ENCODE data around the gene SH3GL3. TPM values are rescaled to one million over a fixed set of nuclear protein-coding genes. Genes with fewer than 3 reads are reported as not detected.

The SH3GL3 gene
- total RNA-seq, 1 donor from 2014 or later: not detected

DNA sequence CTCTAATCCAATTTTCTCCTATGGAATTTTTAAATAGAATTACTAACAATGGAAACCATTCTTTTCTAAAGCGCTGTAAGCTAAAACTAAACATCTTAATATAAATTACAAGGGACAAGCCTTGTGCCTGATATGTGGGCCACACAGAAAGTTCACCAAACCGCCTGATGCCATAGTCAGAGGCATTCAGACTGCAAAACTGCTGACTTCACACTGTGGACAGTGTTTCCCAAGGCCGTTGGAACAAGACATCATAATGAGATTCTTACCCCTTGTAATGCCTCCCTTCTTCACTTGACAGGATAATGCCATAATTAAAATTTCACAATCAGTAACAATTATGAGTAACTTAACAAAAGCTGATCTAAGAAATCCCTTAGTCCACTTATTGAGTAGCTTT, 14.9 kb downstream of the SH3GL3 start:
- intact Hi-C loops (cut with micrococcal nuclease): no loop called here

- intact Hi-C loops (cut with micrococcal nuclease): no loop called here
Observed at GRCh38 chr15:83462953-83463433, 15.9 kb downstream of the SH3GL3 start.

- intact Hi-C loops (cut with micrococcal nuclease): no loop called here
Observed at GRCh38 chr15:83470887-83471286, 23.7 kb downstream of the SH3GL3 start.

- intact Hi-C loops (cut with micrococcal nuclease): no loop called here
Observed at GRCh38 chr15:83471307-83471866, 24.2 kb downstream of the SH3GL3 start.

- intact Hi-C loops (cut with micrococcal nuclease): no loop called here
Observed at GRCh38 chr15:83472151-83472550, 25.0 kb downstream of the SH3GL3 start.

GRCh38 chr15:83472797-83473196, 25.7 kb downstream of the SH3GL3 start:
- intact Hi-C loops (cut with micrococcal nuclease): no loop called here

- intact Hi-C loops (cut with micrococcal nuclease): no loop called here
Observed at GRCh38 chr15:83474578-83474977, 27.4 kb downstream of the SH3GL3 start.

GRCh38 chr15:83475551-83475950, 28.4 kb downstream of the SH3GL3 start:
- intact Hi-C loops (cut with micrococcal nuclease): no loop called here

GRCh38 chr15:83476066-83476465, 28.9 kb downstream of the SH3GL3 start:
- intact Hi-C loops (cut with micrococcal nuclease): no loop called here

DNA sequence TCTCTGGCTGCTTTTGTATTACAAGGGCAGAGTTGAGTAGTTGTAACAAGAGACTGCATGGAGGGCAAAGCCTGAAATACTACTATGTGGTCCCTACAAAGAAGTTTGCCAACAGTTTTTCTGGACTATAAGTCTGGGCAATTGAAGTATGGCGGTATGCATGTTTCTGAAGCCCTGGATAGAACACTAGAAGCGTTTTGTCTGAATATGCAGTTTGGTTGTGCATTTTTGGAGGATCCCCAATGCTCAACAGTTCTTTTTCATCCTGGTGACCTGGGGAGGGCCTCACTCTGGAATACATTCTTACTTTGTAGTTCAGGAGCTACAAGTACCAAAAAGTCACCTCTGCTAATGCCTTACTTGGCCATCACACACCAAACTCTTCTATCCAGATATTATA, 29.6 kb downstream of the SH3GL3 start:
- intact Hi-C loops (cut with micrococcal nuclease): no loop called here

- intact Hi-C loops (cut with micrococcal nuclease): no loop called here
Observed at GRCh38 chr15:83477172-83477807, 30.1 kb downstream of the SH3GL3 start.

DNA sequence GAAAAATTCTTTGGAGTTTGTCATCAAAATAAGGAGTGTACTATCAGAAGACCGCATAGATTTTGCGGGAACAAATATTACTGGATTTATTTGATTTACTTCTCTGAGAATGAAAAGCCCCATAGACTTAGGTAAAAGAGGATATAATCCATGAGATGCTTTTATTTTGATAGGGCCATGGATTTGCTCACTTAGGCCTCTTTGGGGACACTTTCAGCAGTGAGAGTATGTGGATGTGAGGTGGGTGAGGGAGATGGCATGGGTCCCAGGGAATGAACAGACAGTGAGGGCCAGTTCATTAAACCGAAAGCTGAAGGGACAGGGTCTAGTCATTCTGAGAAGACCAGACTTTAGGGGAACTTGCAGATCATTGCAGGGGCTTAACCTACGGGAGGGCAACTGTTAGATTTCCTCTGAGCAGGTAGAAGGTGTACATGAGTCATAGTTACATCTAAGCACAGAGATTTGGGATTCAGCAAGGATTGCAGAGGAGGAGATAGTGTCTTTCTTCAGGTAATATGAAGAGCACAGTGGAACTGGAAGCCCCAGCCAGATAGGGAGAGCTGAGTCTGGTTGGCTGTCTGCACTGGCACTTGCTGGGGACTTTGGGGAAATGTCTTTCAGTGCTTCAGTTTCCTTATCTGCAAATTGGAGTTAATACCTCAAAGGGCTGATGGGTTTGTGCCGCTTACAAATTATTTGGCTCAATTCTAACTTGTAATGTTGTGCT, 30.8 kb downstream of the SH3GL3 start:
- intact Hi-C loops (cut with micrococcal nuclease): no loop called here

DNA sequence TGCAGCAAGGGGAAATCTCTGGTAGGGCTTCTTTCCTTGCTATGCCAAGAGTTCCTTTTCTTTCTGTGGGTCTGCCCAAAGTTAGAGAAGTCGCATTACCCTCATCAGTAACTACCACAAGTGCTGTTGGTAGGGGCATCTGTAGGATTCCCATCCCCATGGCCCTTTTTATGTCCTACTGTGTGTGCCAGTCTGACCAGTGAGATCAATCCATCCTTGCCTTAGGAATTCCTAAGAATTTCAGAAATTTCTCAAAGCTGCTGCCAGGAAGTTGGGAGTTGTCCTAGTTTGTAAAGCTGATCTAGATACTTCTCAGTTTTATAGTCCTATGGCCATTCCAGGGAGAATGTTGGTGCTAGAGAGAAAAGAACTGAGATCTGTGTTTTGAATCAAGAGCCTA, 36.5 kb downstream of the SH3GL3 start:
- intact Hi-C loops (cut with micrococcal nuclease): no loop called here

GRCh38 chr15:83484636-83485035, 37.5 kb downstream of the SH3GL3 start:
- intact Hi-C loops (cut with micrococcal nuclease): no loop called here

GRCh38 chr15:83486363-83486762, 39.2 kb downstream of the SH3GL3 start:
- intact Hi-C loops (cut with micrococcal nuclease): no loop called here

GRCh38 chr15:83487519-83487918, 40.4 kb downstream of the SH3GL3 start:
- intact Hi-C loops (cut with micrococcal nuclease): no loop called here

GRCh38 chr15:83489690-83490089, 42.5 kb downstream of the SH3GL3 start:
- intact Hi-C loops (cut with micrococcal nuclease): no loop called here

DNA sequence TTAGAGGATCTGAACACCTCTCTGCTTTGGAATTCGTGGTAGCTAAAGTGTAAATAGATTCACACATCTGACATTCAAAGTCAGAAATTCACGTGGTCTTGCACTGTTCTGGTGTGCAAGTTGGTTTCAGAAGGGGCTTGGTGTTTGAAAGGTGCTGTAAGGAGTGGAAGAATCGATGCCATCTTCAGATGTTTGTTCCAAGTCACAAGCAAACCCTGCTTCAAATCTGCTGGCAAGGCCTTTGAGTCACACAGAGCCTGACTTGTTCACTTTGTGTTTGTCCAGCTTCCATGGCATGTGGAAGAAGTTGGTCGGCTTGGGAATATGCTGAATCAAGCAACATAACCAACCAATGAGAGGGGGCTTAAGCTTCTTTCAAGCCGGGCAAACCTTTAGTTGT, 44.3 kb downstream of the SH3GL3 start:
- intact Hi-C loops (cut with micrococcal nuclease): no loop called here

GRCh38 chr15:83496766-83497165, 49.6 kb downstream of the SH3GL3 start:
- intact Hi-C loops (cut with micrococcal nuclease): no loop called here

DNA sequence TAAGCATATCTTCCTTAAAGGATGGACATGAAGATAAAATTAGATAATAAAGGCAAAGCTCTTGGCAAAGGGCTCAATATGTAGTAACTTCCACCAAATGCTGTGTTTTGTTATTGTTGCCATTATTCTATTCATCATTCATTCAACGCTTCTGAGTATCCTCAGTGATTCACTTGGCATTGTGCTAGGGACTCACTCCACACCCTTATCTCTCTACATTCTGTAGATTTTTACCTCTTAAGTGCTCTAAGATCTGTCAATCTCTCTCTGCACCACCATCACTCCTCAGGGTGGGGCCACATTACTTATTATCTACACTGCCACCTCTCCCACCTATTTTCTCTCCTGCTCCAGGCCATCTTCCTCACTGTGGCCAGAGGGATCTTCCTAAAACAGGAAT, 51.2 kb downstream of the SH3GL3 start:
- intact Hi-C loops (cut with micrococcal nuclease): no loop called here

DNA sequence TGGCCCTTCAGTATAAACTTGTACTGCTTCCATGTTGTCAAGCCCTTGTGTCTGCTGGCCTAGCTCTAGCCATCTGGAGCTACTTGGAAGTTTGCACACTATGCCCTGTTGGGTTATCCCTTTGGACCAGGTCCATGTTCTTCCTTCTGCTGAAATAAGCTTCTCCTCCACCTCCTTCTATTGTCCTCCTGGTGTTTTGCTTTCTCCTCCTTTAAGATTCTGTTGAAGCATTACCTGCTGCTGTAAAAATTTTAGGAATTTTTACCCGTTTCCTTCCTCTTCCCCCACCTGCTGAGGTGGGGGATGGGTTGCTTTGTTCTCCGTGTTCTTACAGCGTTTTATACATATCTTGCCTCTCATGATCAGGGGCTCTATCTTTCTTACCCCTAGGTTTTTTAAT, 51.7 kb downstream of the SH3GL3 start:
- intact Hi-C loops (cut with micrococcal nuclease): no loop called here

DNA sequence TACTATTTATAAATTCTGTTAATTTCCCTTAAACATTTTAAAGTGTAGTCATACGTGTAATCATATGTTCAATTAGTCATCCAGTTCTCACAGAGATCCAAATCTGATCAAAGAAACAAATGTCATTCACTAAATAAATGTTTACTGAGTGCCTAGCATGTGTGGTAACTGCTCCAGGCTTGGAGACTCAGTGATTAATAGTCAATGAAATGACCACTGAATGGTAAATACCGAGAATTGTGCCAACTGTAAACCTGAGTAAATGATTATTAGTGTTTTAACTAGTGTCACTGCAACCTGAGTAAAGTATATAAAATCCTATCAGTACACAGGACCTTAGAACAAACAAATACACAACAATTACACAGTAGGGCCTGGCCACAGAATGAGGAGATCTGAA, 52.3 kb downstream of the SH3GL3 start:
- intact Hi-C loops (cut with micrococcal nuclease): no loop called here

All from T-helper 2 cell treated with Interferon-gamma antibody and Interleukin-4, amounts not matched to agents 100 ng/mL and 5 ng/mL, for 36 hours (primary cell).